ENCODE measurements around the gene STARD8.
"Not testable (repeated sequence)": the region's sequence is repeated elsewhere in the genome, so short reads cannot be mapped to it uniquely, and the experiment has no call there.

The STARD8 gene

DNA sequence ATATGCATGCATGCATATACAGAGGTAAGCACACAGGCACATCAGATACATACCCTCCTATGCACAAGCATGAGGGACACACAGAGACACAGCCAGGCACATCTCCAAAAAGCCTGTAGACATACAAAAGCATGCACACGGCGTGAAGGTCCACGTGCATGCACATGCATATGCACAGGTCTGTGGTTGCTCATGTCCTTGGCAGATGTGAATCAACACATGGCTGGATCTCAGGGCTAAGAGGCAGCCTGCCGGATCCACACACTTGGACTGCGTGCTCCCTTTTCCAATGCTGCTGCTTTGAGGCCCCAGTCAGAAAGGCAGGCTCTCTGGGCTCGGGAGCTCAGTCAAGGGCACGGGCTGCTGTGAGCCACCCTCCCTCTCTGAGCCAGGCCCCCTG lies 3.6 kb downstream of the STARD8 start:
- Histone ChIP-seq H3K27me3 (peaks cover 41 to 60% (median 50%) of the 10 kb centered on the region in 11 experiments), H3K4me1 (peaks cover 0 to 14% (median 0%) of the 10 kb centered on the region in 10 experiments; a peak in 4 of 20 replicates), H3K4me3 (no peak overlapping the region), H3K36me3 (no peaks in the 10 kb centered on the region), H3K4me2 (no peak overlapping the region), H4K20me1 (peaks cover 0 to 12% (median 0%) of the 10 kb centered on the region in 11 experiments; a peak in 3 of 22 replicates), H3K9me3 (replicated peaks in 1 of 11) (no peaks in the 10 kb centered on the region; a peak in 1 of 22 replicates), H3K27ac (no peak overlapping the region), H3K9ac (no peak overlapping the region)
- TF ChIP-seq Cebpa-rat (IDR thresholded peaks at IDR 0.05): no peak

GRCh38 chrX:68652326-68653170 lies 5.1 kb downstream of the STARD8 start:
- Histone ChIP-seq H3K9me3 (replicated peaks in 1 of 11) (no peaks in the 10 kb centered on the region; a peak in 1 of 22 replicates), H4K20me1 (0 out of 22 replicates have a peak, but pooled peaks cover 0 to 5% (median 0%) of the 10 kb centered on the region in 11 experiments), H3K27ac (no peak overlapping the region), H3K4me2 (no peak overlapping the region), H3K36me3 (no peaks in the 10 kb centered on the region), H3K4me1 (peaks cover 0 to 14% (median 0%) of the 10 kb centered on the region in 10 experiments; a peak in 3 of 20 replicates), H3K27me3 (peaks cover 27 to 54% (median 40%) of the 10 kb centered on the region in 11 experiments), H3K9ac (no peak overlapping the region), H3K4me3 (no peak overlapping the region)
- no peak for TF ChIP-seq Cebpa-rat (IDR thresholded peaks at IDR 0.05)

GRCh38 chrX:68654693-68655092 lies 7.2 kb downstream of the STARD8 start:
- H3K4me2 ChIP-seq: no peak overlapping the region
- H3K4me1 ChIP-seq: peaks cover 0 to 22% (median 15%) of the 10 kb centered on the region in 10 experiments; a peak in 14 of 20 replicates
- no peak overlapping the region for H3K4me3 ChIP-seq
- peaks cover 20 to 53% (median 38%) of the 10 kb centered on the region in 11 experiments; a peak in 21 of 22 replicates for H3K27me3 ChIP-seq
- TF ChIP-seq Cebpa-rat (IDR thresholded peaks at IDR 0.05): no peak
- 0 out of 22 replicates have a peak, but pooled peaks cover 0 to 5% (median 0%) of the 10 kb centered on the region in 11 experiments for H4K20me1 ChIP-seq
- H3K27ac ChIP-seq: no peak overlapping the region
- no peaks in the 10 kb centered on the region; a peak in 1 of 22 replicates for H3K9me3 ChIP-seq (replicated peaks in 1 of 11)
- H3K36me3 ChIP-seq: no peaks in the 10 kb centered on the region
- no peak overlapping the region for H3K9ac ChIP-seq

- not testable (repeated sequence) for H3K4me2 ChIP-seq; H4K20me1 ChIP-seq; H3K27ac ChIP-seq; H3K9me3 ChIP-seq (replicated peaks in 1 of 11); H3K9ac ChIP-seq; H3K4me3 ChIP-seq; H3K36me3 ChIP-seq
- H3K27me3 ChIP-seq: peaks cover 18 to 59% (median 45%) of the 10 kb centered on the region in 11 experiments; a peak in 20 of 22 replicates
- H3K4me1 ChIP-seq: peaks cover 0 to 24% (median 18%) of the 10 kb centered on the region in 10 experiments; a peak in 14 of 20 replicates
Observed at GRCh38 chrX:68656473-68656872, 9.0 kb downstream of the STARD8 start.

DNA sequence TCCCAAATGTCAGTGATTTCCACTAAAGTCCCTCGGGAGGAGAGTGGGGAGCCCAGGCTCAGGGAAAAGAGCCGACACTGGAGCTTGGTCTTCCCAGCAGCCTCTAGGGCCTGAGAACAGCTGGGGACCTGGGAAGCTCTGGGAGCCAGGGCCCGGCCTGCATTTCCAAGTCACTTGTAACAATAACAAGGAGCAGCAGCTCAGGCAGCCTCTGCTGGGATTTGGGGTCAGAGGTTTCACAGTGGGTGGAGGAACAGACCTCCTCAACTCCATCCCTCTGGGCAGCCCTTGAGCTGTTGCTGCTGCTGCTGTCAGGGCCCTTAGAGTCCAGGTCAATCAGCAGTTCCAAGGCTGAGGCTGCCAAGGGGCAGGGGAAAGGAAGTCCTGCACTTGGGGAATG lies 11.1 kb downstream of the STARD8 start:
- Histone ChIP-seq H3K27ac (peak overlapping the region in 3 of 11 experiments; percentile 42 to 57 (median 55); a peak in 7 of 22 replicates), H3K9ac (no peak overlapping the region)
- TF ChIP-seq Cebpa-rat (IDR thresholded peaks at IDR 0.05): no peak

DNA sequence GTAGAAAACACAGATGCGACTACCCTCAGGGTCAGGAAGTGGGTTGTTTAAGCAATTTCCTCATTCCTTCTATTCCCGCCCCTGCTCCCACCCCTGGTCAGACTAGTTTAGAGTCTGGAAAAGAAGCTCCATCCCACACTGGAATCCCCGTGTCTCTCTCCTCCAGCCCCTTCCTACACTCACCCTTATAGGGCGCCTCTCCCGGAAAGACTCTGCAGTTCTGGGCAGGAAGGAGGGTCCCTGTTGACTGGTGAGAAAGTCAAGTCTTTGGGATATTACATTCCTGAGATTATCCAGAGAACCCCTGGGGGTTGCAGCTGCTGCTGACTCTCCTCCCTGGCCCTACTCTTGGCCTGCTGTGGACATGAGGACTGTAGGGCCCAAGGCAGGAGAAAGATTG lies 11.9 kb downstream of the STARD8 start:
- Histone ChIP-seq H3K4me1 (peaks cover 0 to 24% (median 18%) of the 10 kb centered on the region in 10 experiments; a peak in 14 of 20 replicates), H3K36me3 (no peaks in the 10 kb centered on the region), H3K27ac (peak overlapping the region in 6 of 11 experiments; percentile 42 to 63 (median 57); a peak in 12 of 22 replicates), H3K4me2 (peak overlapping the region in 8 of 11 experiments; percentile 35 to 75 (median 62); a peak in 16 of 22 replicates), H3K27me3 (peaks cover 41 to 84% (median 70%) of the 10 kb centered on the region in 11 experiments), H3K9ac (no peak overlapping the region), H3K9me3 (replicated peaks in 1 of 11) (no peaks in the 10 kb centered on the region), H4K20me1 (no peaks in the 10 kb centered on the region), H3K4me3 (no peak overlapping the region)
- no peak for TF ChIP-seq Cebpa-rat (IDR thresholded peaks at IDR 0.05)

More for the DNA sequence above, 11.1 kb downstream of the STARD8 start:
- Histone ChIP-seq H3K27me3 (peaks cover 33 to 75% (median 61%) of the 10 kb centered on the region in 11 experiments), H4K20me1 (no peaks in the 10 kb centered on the region), H3K9me3 (replicated peaks in 1 of 11) (no peaks in the 10 kb centered on the region; a peak in 1 of 22 replicates), H3K4me1 (peaks cover 0 to 24% (median 18%) of the 10 kb centered on the region in 10 experiments; a peak in 14 of 20 replicates), H3K4me2 (peak overlapping the region in 8 of 11 experiments; percentile 35 to 75 (median 62); a peak in 15 of 22 replicates), H3K36me3 (no peaks in the 10 kb centered on the region), H3K4me3 (no peak overlapping the region)

GRCh38 chrX:68659786-68660185 lies 12.3 kb downstream of the STARD8 start:
- Histone ChIP-seq H3K27me3 (peaks cover 45 to 88% (median 74%) of the 10 kb centered on the region in 11 experiments), H3K27ac (peak overlapping the region in 6 of 11 experiments; percentile 42 to 63 (median 57); a peak in 12 of 22 replicates), H3K36me3 (no peaks in the 10 kb centered on the region), H3K9me3 (replicated peaks in 1 of 11) (no peaks in the 10 kb centered on the region), H4K20me1 (no peaks in the 10 kb centered on the region), H3K4me1 (peaks cover 0 to 24% (median 18%) of the 10 kb centered on the region in 10 experiments; a peak in 14 of 20 replicates), H3K4me3 (no peak overlapping the region), H3K9ac (no peak overlapping the region), H3K4me2 (peak overlapping the region in 8 of 11 experiments; percentile 35 to 75 (median 62); a peak in 15 of 22 replicates)
- no peak for TF ChIP-seq Cebpa-rat (IDR thresholded peaks at IDR 0.05)

DNA sequence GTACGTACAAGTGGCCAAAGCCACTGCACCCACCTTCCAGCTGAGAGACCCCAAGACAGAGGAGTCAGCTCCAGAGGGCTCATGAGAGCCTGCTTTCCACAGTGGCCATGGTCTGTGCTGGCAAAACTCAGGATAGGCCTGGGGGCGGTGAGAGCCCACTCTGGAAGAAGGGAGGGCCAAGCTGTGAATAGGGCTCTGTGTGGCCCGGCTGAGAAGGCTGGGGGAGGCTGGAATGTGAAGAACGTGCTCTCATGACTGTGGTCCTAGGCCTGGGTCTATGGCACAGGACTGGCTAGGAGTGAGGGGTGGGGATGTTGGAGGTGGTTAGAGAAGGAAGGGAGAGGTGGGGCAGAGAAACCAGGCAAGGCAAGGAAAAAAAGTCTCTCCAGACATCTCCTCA lies 13.3 kb downstream of the STARD8 start:
- H3K4me3 ChIP-seq: no peak overlapping the region
- TF ChIP-seq Cebpa-rat (IDR thresholded peaks at IDR 0.05): no peak
- no peaks in the 10 kb centered on the region for H3K9me3 ChIP-seq (replicated peaks in 1 of 11)
- no peaks in the 10 kb centered on the region for H4K20me1 ChIP-seq
- H3K27me3 ChIP-seq: peaks cover 55 to 90% (median 83%) of the 10 kb centered on the region in 11 experiments
- H3K9ac ChIP-seq: no peak overlapping the region
- H3K4me1 ChIP-seq: peaks cover 0 to 34% (median 18%) of the 10 kb centered on the region in 10 experiments; a peak in 14 of 20 replicates
- H3K27ac ChIP-seq: no peak overlapping the region
- no peaks in the 10 kb centered on the region for H3K36me3 ChIP-seq
- H3K4me2 ChIP-seq: no peak overlapping the region

DNA sequence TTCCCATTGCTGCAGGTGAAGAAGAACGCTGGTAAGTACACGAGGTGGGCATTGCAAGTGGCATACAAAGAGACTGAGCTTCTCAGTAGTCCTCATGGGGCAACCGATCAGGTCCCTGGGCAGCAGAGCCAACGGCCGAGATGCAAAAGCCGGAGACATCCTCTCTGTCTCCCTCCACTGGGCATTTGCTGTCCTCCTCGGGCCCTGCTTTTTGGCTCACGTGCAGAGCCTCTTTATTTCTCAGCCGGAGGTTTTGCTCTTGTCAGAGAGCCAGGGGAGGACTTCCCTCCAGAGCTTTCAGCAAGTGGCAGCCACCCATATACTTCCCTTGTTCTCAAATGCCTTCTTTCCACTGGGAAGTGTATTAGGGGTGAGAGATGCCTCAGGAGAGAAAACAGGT lies 18.0 kb downstream of the STARD8 start:
- Histone ChIP-seq H3K4me1 (peaks cover 0 to 36% (median 0%) of the 10 kb centered on the region in 10 experiments; a peak in 6 of 20 replicates), H4K20me1 (no peaks in the 10 kb centered on the region), H3K4me3 (no peak overlapping the region), H3K9me3 (replicated peaks in 1 of 11) (no peaks in the 10 kb centered on the region), H3K27ac (peak overlapping the region in 2 of 11 experiments; percentile 51 to 70; a peak in 3 of 22 replicates), H3K4me2 (peak overlapping the region in 2 of 11 experiments; percentile 18 to 42; a peak in 3 of 22 replicates), H3K27me3 (peaks cover 85 to 99% (median 96%) of the 10 kb centered on the region in 11 experiments), H3K36me3 (no peaks in the 10 kb centered on the region), H3K9ac (no peak overlapping the region; a peak in 1 of 22 replicates)
- TF ChIP-seq Cebpa-rat (IDR thresholded peaks at IDR 0.05): no peak

Data from BLaER1 treated with 17β-estradiol and CSF1 and Interleukin-3, amounts not matched to agents 10 nM and 100 nM (cell line).